ENCODE results near the gene GALNT2. TPM values are rescaled to one million over a fixed set of nuclear protein-coding genes. Genes with fewer than 3 reads are reported as not detected.

GALNT2 gene
- total RNA-seq, 1 donor from 2014 or later: 62.8 TPM

- no peak for FAIRE-seq
- DNase-seq (ENCODE audit: low spot score in 2 of 2): no peak
Observed at GRCh38 chr1:230109066-230109465, 42.0 kb downstream of the GALNT2 start.

- no peak for DNase-seq (ENCODE audit: low spot score in 2 of 2)
- no peak for FAIRE-seq
Observed at GRCh38 chr1:230109895-230110667, 43.0 kb downstream of the GALNT2 start.

GRCh38 chr1:230110971-230111370 lies 43.9 kb downstream of the GALNT2 start:
- no peak for FAIRE-seq

GRCh38 chr1:230112131-230112701 lies 45.2 kb downstream of the GALNT2 start:
- FAIRE-seq (no peak), DNase-seq (ENCODE audit: low spot score in 2 of 2) (peak; percentile 54 to 63)

More at GRCh38 chr1:230110971-230111370, 43.9 kb downstream of the GALNT2 start:
- no peak for DNase-seq (ENCODE audit: low spot score in 2 of 2)

- no peak for DNase-seq (ENCODE audit: low spot score in 2 of 2)
- FAIRE-seq: no peak
Observed at GRCh38 chr1:230112782-230113181, 45.7 kb downstream of the GALNT2 start.

- DNase-seq (ENCODE audit: low spot score in 2 of 2) (no peak), FAIRE-seq (no peak)
Observed at GRCh38 chr1:230113235-230113592, 46.2 kb downstream of the GALNT2 start.

- DNase-seq (ENCODE audit: low spot score in 2 of 2): peak in 1 of 2 donors; percentile 53
- no peak for FAIRE-seq
Observed at GRCh38 chr1:230113593-230114236, 46.7 kb downstream of the GALNT2 start.

GRCh38 chr1:230114237-230114651 lies 47.2 kb downstream of the GALNT2 start:
- DNase-seq (ENCODE audit: low spot score in 2 of 2) (no peak), FAIRE-seq (no peak)

- no peak for FAIRE-seq
- DNase-seq (ENCODE audit: low spot score in 2 of 2): no peak
Observed at GRCh38 chr1:230117694-230118093, 50.7 kb downstream of the GALNT2 start.

GRCh38 chr1:230119340-230119739 lies 52.3 kb downstream of the GALNT2 start:
- FAIRE-seq (no peak), DNase-seq (ENCODE audit: low spot score in 2 of 2) (no peak)

- DNase-seq (ENCODE audit: low spot score in 2 of 2) (no peak), FAIRE-seq (no peak)
Observed at GRCh38 chr1:230120289-230120920, 53.4 kb downstream of the GALNT2 start.

GRCh38 chr1:230120921-230121381 lies 53.9 kb downstream of the GALNT2 start:
- DNase-seq (ENCODE audit: low spot score in 2 of 2): no peak

GRCh38 chr1:230121950-230122349 lies 54.9 kb downstream of the GALNT2 start:
- FAIRE-seq: no peak
- no peak for DNase-seq (ENCODE audit: low spot score in 2 of 2)

More at GRCh38 chr1:230120921-230121381, 53.9 kb downstream of the GALNT2 start:
- FAIRE-seq: no peak

GRCh38 chr1:230122366-230123279 lies 55.6 kb downstream of the GALNT2 start:
- no peak for FAIRE-seq
- DNase-seq (ENCODE audit: low spot score in 2 of 2): no peak

GRCh38 chr1:230123280-230124185 lies 56.5 kb downstream of the GALNT2 start:
- DNase-seq (ENCODE audit: low spot score in 2 of 2) (no peak), FAIRE-seq (no peak)

- FAIRE-seq (no peak), DNase-seq (ENCODE audit: low spot score in 2 of 2) (no peak)
Observed at GRCh38 chr1:230124186-230125128, 57.4 kb downstream of the GALNT2 start.

GRCh38 chr1:230125141-230125540 lies 58.1 kb downstream of the GALNT2 start:
- DNase-seq (ENCODE audit: low spot score in 2 of 2) (no peak), FAIRE-seq (no peak)
